Glutamatergic neuron (in vitro differentiated cells): ENCODE measurements around the gene CDC25B. TPM values are rescaled to one million over a fixed set of nuclear protein-coding genes. Genes with fewer than 3 reads are reported as not detected.
A peak's percentile ranks its signal among the peaks of the same experiment; 100 is the strongest.

Experiments
- DNase-seq: peaks from one replicate; pipeline ENCODE4 v3.0.0; 2022
- H3K27ac Mint-ChIP-seq: one replicate; pipeline ENCODE4 v1.8.0; 2020; ENCODE audit warnings: mild to moderate bottlenecking, mixed read lengths, inconsistent platforms; ENCODE audit not compliant: unreplicated experiment
- H3K27me3 Mint-ChIP-seq: one replicate; pipeline ENCODE4 v1.8.0; 2020; ENCODE audit warnings: mild to moderate bottlenecking, moderate library complexity, mixed read lengths, inconsistent platforms; ENCODE audit not compliant: unreplicated experiment
- H3K36me3 Mint-ChIP-seq: one replicate; pipeline ENCODE4 v1.8.0; 2020; ENCODE audit warnings: mild to moderate bottlenecking, mixed read lengths, inconsistent platforms; ENCODE audit not compliant: unreplicated experiment
- H3K4me1 Mint-ChIP-seq: one replicate; pipeline ENCODE4 v1.8.0; 2020; ENCODE audit warnings: mild to moderate bottlenecking, low read depth, mixed read lengths, inconsistent platforms; ENCODE audit not compliant: unreplicated experiment
- H3K4me3 Mint-ChIP-seq: one replicate; pipeline ENCODE4 v1.8.0; 2020; ENCODE audit warnings: mild to moderate bottlenecking, mixed read lengths, inconsistent platforms; ENCODE audit not compliant: unreplicated experiment
- H3K9me3 Mint-ChIP-seq: one replicate; pipeline ENCODE4 v1.8.0; 2020; ENCODE audit warnings: mild to moderate bottlenecking, moderate library complexity, mixed read lengths, inconsistent platforms; ENCODE audit not compliant: unreplicated experiment
- CTCF ChIP-seq: fragments of 200-600 bp; sonication (generic); IDR thresholded peaks from one replicate; pipeline ENCODE4 v1.5.0; 2021; ENCODE audit not compliant: partially characterized antibody, unreplicated experiment
- total RNA-seq: library from RNA; stranded (reverse); fragmentation: NEBNext Ultra II Directional; extraction: Animal tissue kit (Norgen Biotek cat#: 25700); gene quantifications from one replicate; pipeline ENCODE4 v1.2.1, GENCODE V29; 2021; ENCODE audit not compliant: unreplicated experiment

Gene CDC25B
- total RNA-seq, 1 donor from 2014 or later: 27.6 TPM

GRCh38 chr20:3794701-3795420, 1.2 kb upstream of the CDC25B start:
- peaks cover 4% of the 10 kb centered on the region for H3K9me3 Mint-ChIP-seq
- no peak for DNase-seq
- H3K36me3 Mint-ChIP-seq: no peaks in the 10 kb centered on the region
- peaks cover 18% of the 10 kb centered on the region for H3K4me1 Mint-ChIP-seq
- peaks cover 5% of the 10 kb centered on the region for H3K27me3 Mint-ChIP-seq
- no peak for TF ChIP-seq CTCF
- peak overlapping the region; percentile 89 for H3K4me3 Mint-ChIP-seq
- H3K27ac Mint-ChIP-seq: no peak overlapping the region

GRCh38 chr20:3796477-3797225, 541 bp downstream of the CDC25B start:
- no peaks in the 10 kb centered on the region for H3K36me3 Mint-ChIP-seq
- peaks cover 10% of the 10 kb centered on the region for H3K27me3 Mint-ChIP-seq
- H3K27ac Mint-ChIP-seq: peak overlapping the region; percentile 68
- DNase-seq: no peak
- no peak for TF ChIP-seq CTCF
- peaks cover 23% of the 10 kb centered on the region for H3K4me1 Mint-ChIP-seq
- peaks cover 4% of the 10 kb centered on the region for H3K9me3 Mint-ChIP-seq
- H3K4me3 Mint-ChIP-seq: peak overlapping the region; percentile 86

GRCh38 chr20:3797226-3797545, 1.1 kb downstream of the CDC25B start:
- peak overlapping the region; percentile 68 for H3K27ac Mint-ChIP-seq
- no peak for TF ChIP-seq CTCF
- peaks cover 4% of the 10 kb centered on the region for H3K9me3 Mint-ChIP-seq
- peak overlapping the region; percentile 86 for H3K4me3 Mint-ChIP-seq
- DNase-seq: no peak
- no peaks in the 10 kb centered on the region for H3K36me3 Mint-ChIP-seq
- peaks cover 10% of the 10 kb centered on the region for H3K27me3 Mint-ChIP-seq
- peaks cover 23% of the 10 kb centered on the region for H3K4me1 Mint-ChIP-seq

- H3K4me3 Mint-ChIP-seq: peak overlapping the region; percentile 86
- peak overlapping the region; percentile 23 for H3K27ac Mint-ChIP-seq
- H3K9me3 Mint-ChIP-seq: peaks cover 7% of the 10 kb centered on the region
- no peak for TF ChIP-seq CTCF
- peaks cover 5% of the 10 kb centered on the region for H3K36me3 Mint-ChIP-seq
- H3K27me3 Mint-ChIP-seq: peaks cover 13% of the 10 kb centered on the region
- no peak for DNase-seq
- H3K4me1 Mint-ChIP-seq: peaks cover 28% of the 10 kb centered on the region
Observed at GRCh38 chr20:3797592-3798372, 1.7 kb downstream of the CDC25B start.

GRCh38 chr20:3798373-3798768, 2.3 kb downstream of the CDC25B start:
- no peak for TF ChIP-seq CTCF
- DNase-seq: no peak
- peak overlapping the region; percentile 86 for H3K4me3 Mint-ChIP-seq

More at GRCh38 chr20:3798373-3798768, 2.3 kb downstream of the CDC25B start:
- Mint-ChIP-seq H3K9me3 (peaks cover 12% of the 10 kb centered on the region), H3K27ac (no peak overlapping the region), H3K4me1 (peaks cover 34% of the 10 kb centered on the region), H3K36me3 (peaks cover 7% of the 10 kb centered on the region), H3K27me3 (peaks cover 14% of the 10 kb centered on the region)
